SHP77 treated with DMSO at 0.1 percent for 48 hours (cell line): ENCODE data around the gene LILRB1.
"Not testable (repeated sequence)": the region's sequence is repeated elsewhere in the genome, so short reads cannot be mapped to it uniquely, and the experiment has no call there.

Source experiments
- DNase-seq: peaks from one replicate; lab custom pipeline; 2025; lab: John Stamatoyannopoulos, UW

The LILRB1 gene

GRCh38 chr19:54624934-54625730, 5.2 kb upstream of the LILRB1 start:
- DNase-seq: not testable (repeated sequence)

DNA sequence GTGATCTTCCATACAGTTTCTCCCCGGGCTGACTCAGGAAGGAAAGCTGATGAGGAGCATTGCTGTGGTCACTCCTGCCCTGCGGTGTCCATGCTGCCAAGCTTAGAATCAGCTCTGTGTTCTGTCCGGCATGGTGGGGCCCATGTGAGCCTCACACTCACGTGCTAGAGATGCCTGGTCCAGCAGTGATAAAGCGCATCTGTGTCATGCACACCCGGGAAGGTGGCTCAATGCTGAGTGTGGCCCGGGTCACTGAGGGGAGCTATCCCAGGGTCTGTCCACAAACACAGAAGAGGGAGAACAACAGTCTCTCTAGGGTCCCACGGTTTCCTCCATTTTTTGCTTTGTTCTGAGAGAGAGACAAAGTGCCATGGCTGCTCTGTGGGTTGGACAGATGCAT, 3.5 kb upstream of the LILRB1 start:
- no peak for DNase-seq

GRCh38 chr19:54627912-54628311, 2.4 kb upstream of the LILRB1 start:
- DNase-seq: not testable (repeated sequence)

GRCh38 chr19:54630782-54631181, 498 bp downstream of the LILRB1 start:
- DNase-seq: no peak

GRCh38 chr19:54631489-54632337, 1.4 kb downstream of the LILRB1 start:
- not testable (repeated sequence) for DNase-seq

DNA sequence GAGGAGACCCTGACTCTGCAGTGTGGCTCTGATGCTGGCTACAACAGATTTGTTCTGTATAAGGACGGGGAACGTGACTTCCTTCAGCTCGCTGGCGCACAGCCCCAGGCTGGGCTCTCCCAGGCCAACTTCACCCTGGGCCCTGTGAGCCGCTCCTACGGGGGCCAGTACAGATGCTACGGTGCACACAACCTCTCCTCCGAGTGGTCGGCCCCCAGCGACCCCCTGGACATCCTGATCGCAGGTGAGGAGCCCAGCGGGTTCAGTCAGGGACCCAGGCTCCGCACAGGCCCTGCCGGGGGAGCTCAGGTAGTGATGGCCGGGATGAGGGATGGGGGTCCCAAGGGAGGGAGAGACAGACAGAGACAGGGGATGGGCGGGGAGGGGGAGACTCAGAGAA, 2.2 kb downstream of the LILRB1 start:
- not testable (repeated sequence) for DNase-seq

GRCh38 chr19:54633401-54633800, 3.1 kb downstream of the LILRB1 start:
- DNase-seq: no peak

- not testable (repeated sequence) for DNase-seq
These were observed 5.8 kb downstream of the LILRB1 start for GRCh38 chr19:54636081-54636480.

GRCh38 chr19:54638683-54639082, 8.4 kb downstream of the LILRB1 start:
- DNase-seq: no peak

DNA sequence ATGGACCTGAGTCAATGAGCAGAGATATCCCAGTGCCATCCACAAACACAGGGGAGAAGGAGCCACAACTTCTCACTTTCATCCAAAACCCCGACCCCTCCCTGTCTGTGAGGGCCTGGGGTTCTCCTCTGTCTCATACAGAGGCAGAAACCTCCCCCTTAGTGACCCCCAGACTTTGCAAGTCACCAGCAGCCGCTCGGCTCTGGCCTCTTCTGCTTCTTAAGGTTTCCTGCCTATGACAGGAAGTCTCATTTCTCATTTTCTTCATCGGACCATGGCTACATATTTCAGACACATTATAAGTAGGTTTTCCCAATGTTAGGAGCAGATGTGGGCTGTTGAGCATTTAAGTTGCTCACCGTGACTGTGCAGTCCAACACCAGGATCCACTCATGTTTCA, 12.7 kb downstream of the LILRB1 start:
- DNase-seq: not testable (repeated sequence)

- DNase-seq: not testable (repeated sequence)
These were observed 13.3 kb downstream of the LILRB1 start for GRCh38 chr19:54643583-54643982.

DNA sequence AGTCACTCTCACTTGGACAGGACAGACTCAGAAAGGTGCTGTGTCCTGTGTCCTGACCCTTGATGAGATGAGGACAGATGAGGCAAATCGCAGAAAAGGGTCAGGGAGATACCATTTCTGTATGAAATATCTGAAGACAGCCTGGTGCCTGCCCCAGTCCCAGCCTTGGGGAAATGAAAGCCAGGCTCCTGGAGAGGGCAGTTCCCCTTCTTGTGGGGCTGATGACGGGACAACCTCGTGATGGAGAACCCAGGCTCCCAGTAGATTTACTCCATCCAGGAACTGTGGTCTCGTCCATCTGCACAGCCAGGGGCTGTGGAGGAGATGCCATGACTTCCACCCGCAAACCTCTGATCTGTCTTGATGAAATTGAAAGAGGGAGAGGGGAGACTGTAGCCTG, 13.8 kb downstream of the LILRB1 start:
- DNase-seq: no peak

- DNase-seq: no peak
These were observed 16.1 kb downstream of the LILRB1 start for GRCh38 chr19:54646331-54646841.

GRCh38 chr19:54648129-54648528, 17.8 kb downstream of the LILRB1 start:
- no peak for DNase-seq

DNA sequence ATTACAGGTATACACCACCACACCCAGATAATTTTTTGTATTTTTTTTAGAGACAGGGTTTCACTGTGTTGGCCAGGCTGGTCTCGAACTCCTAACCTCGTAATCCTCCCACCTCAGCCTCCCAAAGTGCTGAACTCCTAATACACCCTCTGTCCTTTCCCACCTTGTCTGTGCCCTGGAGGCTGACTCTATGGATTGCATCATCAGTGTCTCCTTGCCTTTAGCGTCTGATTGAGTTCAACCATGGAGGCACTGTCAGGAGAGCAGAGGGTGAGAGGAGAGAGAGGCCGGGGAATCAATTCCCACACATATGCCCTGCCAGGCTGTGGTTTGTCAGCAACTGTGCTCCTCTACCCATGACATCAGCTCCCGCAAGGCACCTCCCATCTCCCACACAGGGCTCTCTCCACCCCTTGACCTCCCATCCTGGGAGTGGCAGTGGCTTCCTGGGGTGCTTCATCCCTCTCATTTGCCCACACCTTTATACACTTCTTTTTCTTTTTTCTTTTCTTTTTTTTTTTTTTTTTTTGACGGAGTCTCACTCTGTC, 19.9 kb downstream of the LILRB1 start:
- no peak for DNase-seq

GRCh38 chr19:54653181-54653809, 23.0 kb downstream of the LILRB1 start:
- DNase-seq: peak; percentile 26

- peak; percentile 15 for DNase-seq
These were observed 24.4 kb downstream of the LILRB1 start for GRCh38 chr19:54654447-54655321.

GRCh38 chr19:54659300-54659699, 29.0 kb downstream of the LILRB1 start:
- DNase-seq: no peak

DNA sequence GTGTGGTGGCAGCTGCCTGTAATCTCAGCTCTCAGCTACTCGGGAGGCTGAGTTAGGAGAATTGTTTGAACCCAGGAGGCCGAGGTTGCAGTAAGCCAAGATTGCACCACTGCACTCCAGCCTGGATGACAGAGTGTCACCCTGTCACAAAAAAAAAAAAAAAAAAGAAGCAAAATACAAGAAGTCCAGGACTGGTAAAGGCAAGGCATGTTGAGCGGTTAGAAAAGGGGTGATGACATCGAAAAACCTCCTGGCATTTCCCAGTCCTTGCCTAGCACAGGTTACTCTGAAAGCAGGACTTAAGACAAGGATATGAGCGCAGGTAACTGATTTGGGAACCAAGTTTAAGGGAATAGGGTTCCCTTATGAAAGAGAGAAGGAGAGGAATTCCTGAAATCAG, 30.0 kb downstream of the LILRB1 start:
- no peak for DNase-seq

DNA sequence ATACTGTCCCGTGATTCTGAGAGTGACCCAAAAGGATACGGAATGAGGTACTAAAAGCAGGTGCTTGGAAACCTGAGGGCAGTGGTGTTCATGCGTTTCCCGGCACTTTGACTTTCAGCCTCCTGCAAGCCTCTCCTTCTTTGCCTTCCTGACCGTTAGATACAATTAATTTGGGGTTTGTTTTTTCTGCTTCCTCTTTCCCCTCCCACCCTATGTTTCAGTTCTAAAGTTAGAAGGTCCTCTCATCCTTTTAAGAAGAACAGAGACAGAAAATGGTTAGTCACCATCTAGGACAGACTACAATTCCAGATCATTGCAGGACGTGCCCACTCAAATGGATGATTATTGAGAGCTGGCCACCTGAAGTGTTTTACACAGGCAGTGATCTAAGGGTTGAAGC, 30.7 kb downstream of the LILRB1 start:
- DNase-seq: no peak

DNA sequence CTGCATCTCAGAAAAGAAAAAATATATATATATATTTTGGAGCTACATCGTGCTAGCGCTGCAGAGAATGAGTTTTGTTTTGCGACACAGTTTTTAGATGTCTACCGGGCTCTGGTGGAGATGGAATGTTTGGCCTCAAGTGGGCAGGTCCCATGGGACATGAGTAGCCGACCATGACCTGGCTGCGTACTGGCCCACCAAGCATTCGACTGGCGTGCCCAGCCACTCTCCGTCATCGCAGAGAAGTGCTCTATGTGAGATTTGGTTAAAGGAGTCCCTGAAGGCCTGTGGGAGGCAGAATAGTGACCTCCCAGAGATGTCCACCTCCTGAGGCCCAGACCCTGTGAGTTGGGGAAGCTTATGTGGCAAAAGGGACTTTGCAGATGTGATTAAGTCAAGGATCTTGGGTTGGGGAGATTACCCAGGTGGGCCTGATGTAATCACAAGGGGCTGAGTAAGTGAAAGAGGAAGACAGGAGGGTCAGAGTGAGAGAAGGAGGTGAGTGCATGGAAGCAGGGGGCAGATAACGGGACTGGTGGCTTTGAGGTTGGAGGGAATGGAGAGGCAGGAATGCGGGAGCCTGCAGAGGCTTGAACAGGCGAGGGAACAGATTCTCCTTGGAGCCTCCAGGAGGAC, 31.7 kb downstream of the LILRB1 start:
- DNase-seq: no peak
